Stimulated activated naive B cell treated with anti-CD40 and anti-IgM and Interleukin-4, amounts not matched to agents 10 μg/mL and 1 μg/mL and 100 μg/mL, for 72 hours (primary cell): ENCODE data around the gene DCT.

Source experiments
- ATAC-seq, 2 donors: fragments of 150-1000 bp; cut with Tn5 transposase; replicated peaks; 2 replicates each; pipeline ENCODE4 v1.10.0; 2021; ENCODE audit warnings: moderate library complexity in 1 of 2
- DNase-seq: peaks from one replicate; pipeline ENCODE4 v3.0.0; 2021
- H3K27ac Mint-ChIP-seq: one replicate; pipeline ENCODE4 v1.8.0; 2022; ENCODE audit warnings: mild to moderate bottlenecking, mixed read lengths
- H3K27me3 Mint-ChIP-seq, 2 donors: one replicate each; pipeline ENCODE4 v1.8.0; 2022; ENCODE audit warnings: mixed read lengths in 2 of 2
- H3K36me3 Mint-ChIP-seq, 2 donors: one replicate each; pipeline ENCODE4 v1.8.0; 2022; ENCODE audit warnings: mixed read lengths in 2 of 2, mild to moderate bottlenecking in 1 of 2
- H3K4me1 Mint-ChIP-seq, 2 donors: one replicate each; pipeline ENCODE4 v1.8.0; 2022; ENCODE audit warnings: mixed read lengths in 2 of 2, mild to moderate bottlenecking in 1 of 2
- H3K4me3 Mint-ChIP-seq, 2 donors: one replicate each; pipeline ENCODE4 v1.8.0; 2022; ENCODE audit warnings: mild to moderate bottlenecking in 2 of 2, mixed read lengths in 2 of 2, moderate library complexity in 1 of 2
- H3K9me3 Mint-ChIP-seq, 2 donors: one replicate each; pipeline ENCODE4 v1.8.0; 2022; ENCODE audit warnings: mixed read lengths in 2 of 2, mild to moderate bottlenecking in 1 of 2

DCT gene

GRCh38 chr13:94483970-94484369 lies 4.5 kb upstream of the DCT start:
- no peak for DNase-seq

DNA sequence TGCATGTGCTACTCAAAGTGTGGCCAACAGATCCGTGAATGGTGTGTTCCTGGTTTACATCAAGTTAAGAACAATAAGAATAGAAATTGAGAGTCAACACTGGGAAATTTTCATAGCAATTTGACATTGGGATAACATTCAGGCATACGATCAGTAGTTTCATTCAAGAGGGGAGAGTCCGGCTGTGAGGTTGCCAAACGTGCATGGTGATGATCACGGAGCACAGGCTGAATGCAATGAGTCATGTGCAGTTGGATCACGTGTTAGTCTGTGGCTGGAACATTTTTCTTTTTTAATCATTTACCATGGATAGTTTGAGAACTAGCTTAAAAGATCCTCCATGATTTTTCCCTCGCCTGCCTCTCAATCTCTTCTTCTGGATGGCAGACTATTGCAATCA lies 2.5 kb upstream of the DCT start:
- no peak overlapping the region for H3K27ac Mint-ChIP-seq
- H3K4me1 Mint-ChIP-seq: no peaks in the 10 kb centered on the region
- DNase-seq (no peak), ATAC-seq (no peak)
- no peaks in the 10 kb centered on the region for H3K36me3 Mint-ChIP-seq
- H3K27me3 Mint-ChIP-seq: peaks cover 6 to 15% of the 10 kb centered on the region in 2 donors
- no peaks in the 10 kb centered on the region for H3K9me3 Mint-ChIP-seq
- no peak overlapping the region for H3K4me3 Mint-ChIP-seq

More at GRCh38 chr13:94483970-94484369, 4.5 kb upstream of the DCT start:
- no peak overlapping the region for H3K4me3 Mint-ChIP-seq
- no peaks in the 10 kb centered on the region for H3K4me1 Mint-ChIP-seq
- no peak for ATAC-seq
- H3K27ac Mint-ChIP-seq: no peak overlapping the region
- peaks cover 6 to 14% of the 10 kb centered on the region in 2 donors for H3K27me3 Mint-ChIP-seq
- no peaks in the 10 kb centered on the region for H3K9me3 Mint-ChIP-seq
- no peaks in the 10 kb centered on the region for H3K36me3 Mint-ChIP-seq

- H3K27ac Mint-ChIP-seq: no peak overlapping the region
- DNase-seq (no peak), ATAC-seq (no peak)
- no peaks in the 10 kb centered on the region for H3K9me3 Mint-ChIP-seq
- no peaks in the 10 kb centered on the region for H3K36me3 Mint-ChIP-seq
- H3K27me3 Mint-ChIP-seq: peaks cover 5 to 13% of the 10 kb centered on the region in 2 donors
- no peaks in the 10 kb centered on the region for H3K4me1 Mint-ChIP-seq
- no peak overlapping the region for H3K4me3 Mint-ChIP-seq
These were observed 1.2 kb upstream of the DCT start for GRCh38 chr13:94480672-94481145.

DNA sequence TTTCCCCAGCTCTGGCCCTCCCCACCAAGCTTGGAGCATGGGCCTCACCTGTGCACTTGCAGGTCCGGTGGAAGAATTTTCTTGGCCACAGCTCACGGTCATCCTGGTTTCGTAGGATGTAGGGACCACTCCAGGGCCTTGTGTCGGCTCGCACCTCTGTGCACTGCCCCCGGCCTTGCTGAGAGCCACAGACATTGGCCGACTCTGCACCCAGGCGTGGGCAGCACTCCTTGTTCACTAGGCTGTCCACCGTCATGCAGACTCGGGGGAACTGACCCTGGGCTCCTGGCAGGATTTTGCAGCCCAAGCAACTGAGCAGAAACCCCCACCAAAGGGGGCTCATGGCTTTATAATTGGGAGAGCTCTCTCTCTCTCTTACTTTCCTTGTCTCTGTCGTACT lies 569 bp downstream of the DCT start:
- DNase-seq: no peak
- Mint-ChIP-seq H3K27me3 (peaks cover 0 to 4% of the 10 kb centered on the region in 2 donors), H3K27ac (no peak overlapping the region), H3K4me3 (no peak overlapping the region), H3K4me1 (no peaks in the 10 kb centered on the region), H3K9me3 (peaks cover 2 to 6% of the 10 kb centered on the region in 2 donors), H3K36me3 (no peaks in the 10 kb centered on the region)
- no peak for ATAC-seq

- Mint-ChIP-seq H3K27me3 (peaks cover 6 to 10% of the 10 kb centered on the region in 2 donors), H3K27ac (no peak overlapping the region), H3K4me3 (no peak overlapping the region), H3K9me3 (peaks cover 0 to 3% of the 10 kb centered on the region in 2 donors), H3K4me1 (no peaks in the 10 kb centered on the region), H3K36me3 (no peaks in the 10 kb centered on the region)
- no peak for ATAC-seq
- no peak for DNase-seq
These were observed 9.4 kb downstream of the DCT start for GRCh38 chr13:94470126-94470525.

DNA sequence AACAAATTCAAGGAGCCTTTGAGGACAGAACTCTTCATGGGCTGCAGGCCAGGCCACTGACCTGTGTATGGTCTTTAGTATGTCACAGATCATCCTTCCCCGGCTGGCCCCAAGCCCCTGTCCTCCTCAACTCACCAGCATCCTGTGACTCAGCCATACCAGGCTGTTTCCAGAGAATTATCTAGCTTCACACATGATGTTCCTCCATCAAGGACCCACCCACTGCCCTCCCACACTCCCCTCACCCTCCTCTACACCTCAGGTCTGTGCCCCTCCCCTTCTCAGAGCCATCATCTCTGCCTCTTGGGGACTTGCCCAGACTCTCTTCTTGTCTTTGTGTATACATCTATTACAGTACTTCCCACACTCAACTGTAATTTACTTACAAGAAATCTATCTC lies 14.7 kb downstream of the DCT start:
- Mint-ChIP-seq H3K36me3 (no peaks in the 10 kb centered on the region), H3K27ac (no peak overlapping the region), H3K4me3 (no peak overlapping the region), H3K27me3 (peaks cover 6 to 7% of the 10 kb centered on the region in 2 donors), H3K4me1 (no peaks in the 10 kb centered on the region), H3K9me3 (no peaks in the 10 kb centered on the region)
- DNase-seq: no peak
- ATAC-seq: peak; percentile 25 to 31

- H3K27ac Mint-ChIP-seq: no peak overlapping the region
- ATAC-seq (no peak), DNase-seq (no peak)
- H3K27me3 Mint-ChIP-seq: peaks cover 0 to 7% of the 10 kb centered on the region in 2 donors
- H3K4me1 Mint-ChIP-seq: no peaks in the 10 kb centered on the region
- H3K4me3 Mint-ChIP-seq: no peak overlapping the region
- no peaks in the 10 kb centered on the region for H3K9me3 Mint-ChIP-seq
- H3K36me3 Mint-ChIP-seq: no peaks in the 10 kb centered on the region
These were observed 16.8 kb downstream of the DCT start for GRCh38 chr13:94462670-94463069.

DNA sequence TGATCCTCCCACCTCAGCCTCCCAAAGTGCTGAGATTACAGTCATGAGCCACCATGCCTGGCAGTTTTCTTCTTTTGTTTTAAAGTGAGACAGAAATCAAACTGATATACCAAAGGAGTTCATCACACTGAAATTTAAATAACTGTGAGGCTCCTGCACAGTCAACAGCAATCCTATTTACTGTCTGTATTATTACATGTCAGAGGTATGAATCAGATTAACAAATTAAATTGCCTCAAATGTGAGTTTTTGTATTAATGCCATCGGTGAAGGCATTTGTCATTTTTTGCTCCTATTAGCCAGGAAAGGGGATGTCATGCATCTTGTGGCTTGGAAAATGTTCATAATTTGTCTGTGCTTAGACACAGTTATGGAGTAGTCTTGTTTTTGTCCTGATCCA lies 20.4 kb downstream of the DCT start:
- no peaks in the 10 kb centered on the region for H3K36me3 Mint-ChIP-seq
- DNase-seq: no peak
- peaks cover 0 to 4% of the 10 kb centered on the region in 2 donors for H3K27me3 Mint-ChIP-seq
- H3K4me1 Mint-ChIP-seq: no peaks in the 10 kb centered on the region
- no peaks in the 10 kb centered on the region for H3K9me3 Mint-ChIP-seq
- no peak for ATAC-seq
- H3K4me3 Mint-ChIP-seq: no peak overlapping the region
- no peak overlapping the region for H3K27ac Mint-ChIP-seq

DNA sequence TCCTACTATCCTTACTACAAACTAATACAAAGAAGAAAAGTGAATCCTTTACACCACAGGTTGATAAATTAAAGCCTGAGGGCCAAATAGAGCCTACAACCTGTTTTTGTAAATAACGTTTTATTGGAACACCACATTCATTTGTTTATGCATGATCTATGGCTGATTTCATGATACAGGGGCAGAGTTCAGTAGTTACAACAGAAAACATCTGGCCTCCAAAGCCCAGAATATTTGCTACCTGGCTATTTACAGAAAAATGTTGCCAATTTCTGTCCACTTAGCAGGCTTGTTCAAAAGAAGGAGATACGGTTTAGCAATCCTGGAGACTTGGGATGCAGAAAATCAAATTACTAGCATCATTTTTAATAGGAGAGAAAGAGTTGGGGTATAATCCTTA lies 24.1 kb downstream of the DCT start:
- no peak overlapping the region for H3K27ac Mint-ChIP-seq
- ATAC-seq: no peak
- no peaks in the 10 kb centered on the region for H3K27me3 Mint-ChIP-seq
- no peaks in the 10 kb centered on the region for H3K36me3 Mint-ChIP-seq
- no peaks in the 10 kb centered on the region for H3K9me3 Mint-ChIP-seq
- H3K4me1 Mint-ChIP-seq: no peaks in the 10 kb centered on the region
- no peak overlapping the region for H3K4me3 Mint-ChIP-seq
- no peak for DNase-seq

DNA sequence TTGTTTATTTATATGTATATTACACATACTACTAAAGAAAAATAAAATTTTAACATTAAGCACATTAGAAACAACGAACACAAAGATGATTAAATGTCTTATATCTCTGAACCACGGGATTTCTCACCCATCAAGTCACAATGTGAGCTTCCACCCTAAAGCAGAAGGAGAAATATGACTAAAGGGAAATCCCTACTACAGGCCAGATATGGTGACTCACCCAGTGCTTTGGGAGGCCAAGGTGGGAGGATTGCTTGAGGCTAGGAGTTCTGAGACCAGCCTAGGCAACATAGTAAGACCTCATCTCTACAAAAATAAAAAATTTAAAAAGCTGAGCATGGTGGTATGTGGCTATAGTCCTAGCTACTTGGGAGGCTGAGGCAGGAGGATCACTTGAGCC lies 24.6 kb downstream of the DCT start:
- no peaks in the 10 kb centered on the region for H3K4me1 Mint-ChIP-seq
- DNase-seq (no peak), ATAC-seq (peak; percentile 33 to 54)
- H3K36me3 Mint-ChIP-seq: no peaks in the 10 kb centered on the region
- no peak overlapping the region for H3K4me3 Mint-ChIP-seq
- H3K9me3 Mint-ChIP-seq: no peaks in the 10 kb centered on the region
- no peak overlapping the region for H3K27ac Mint-ChIP-seq
- no peaks in the 10 kb centered on the region for H3K27me3 Mint-ChIP-seq

GRCh38 chr13:94454334-94454733 lies 25.1 kb downstream of the DCT start:
- no peaks in the 10 kb centered on the region for H3K27me3 Mint-ChIP-seq
- H3K36me3 Mint-ChIP-seq: no peaks in the 10 kb centered on the region
- H3K4me1 Mint-ChIP-seq: no peaks in the 10 kb centered on the region
- ATAC-seq (no peak), DNase-seq (no peak)
- no peaks in the 10 kb centered on the region for H3K9me3 Mint-ChIP-seq
- H3K27ac Mint-ChIP-seq: no peak overlapping the region
- no peak overlapping the region for H3K4me3 Mint-ChIP-seq

DNA sequence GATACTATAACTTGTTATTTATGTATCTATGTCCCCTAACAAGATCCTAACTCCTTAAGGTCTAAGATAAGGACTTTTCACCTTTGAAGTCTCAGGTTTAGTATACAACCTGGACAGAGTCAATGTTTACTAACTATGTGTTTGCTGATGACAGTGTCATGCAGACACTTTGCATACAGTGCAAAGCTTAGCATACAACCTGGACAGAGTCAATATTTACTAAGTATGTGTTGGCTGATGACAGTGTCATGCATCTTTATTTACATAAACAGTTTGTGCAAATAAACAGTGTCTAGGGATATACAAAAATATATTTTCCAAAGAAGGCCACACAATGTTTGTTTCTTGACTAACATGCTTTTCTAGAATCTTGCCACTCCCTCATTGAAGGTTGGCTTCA lies 34.7 kb downstream of the DCT start:
- Mint-ChIP-seq H3K27me3 (peaks cover 6 to 8% of the 10 kb centered on the region in 2 donors), H3K27ac (no peak overlapping the region), H3K4me1 (no peaks in the 10 kb centered on the region), H3K36me3 (no peaks in the 10 kb centered on the region), H3K9me3 (no peaks in the 10 kb centered on the region), H3K4me3 (no peak overlapping the region)
- ATAC-seq (no peak), DNase-seq (no peak)

GRCh38 chr13:94435604-94436226 lies 43.8 kb downstream of the DCT start:
- Mint-ChIP-seq H3K27ac (no peak overlapping the region), H3K9me3 (no peaks in the 10 kb centered on the region), H3K27me3 (peaks cover 0 to under 1% of the 10 kb centered on the region in 2 donors), H3K4me3 (no peak overlapping the region), H3K4me1 (peaks cover 13 to 22% of the 10 kb centered on the region in 2 donors), H3K36me3 (no peaks in the 10 kb centered on the region)
- ATAC-seq (peak; percentile 24 to 36), DNase-seq (no peak)

- ATAC-seq: peak; percentile 98 to 99
- DNase-seq: peak; percentile 49
- peaks cover 13 to 22% of the 10 kb centered on the region in 2 donors for H3K4me1 Mint-ChIP-seq
- H3K9me3 Mint-ChIP-seq: no peaks in the 10 kb centered on the region
- H3K27ac Mint-ChIP-seq: peak overlapping the region; percentile 42
- no peaks in the 10 kb centered on the region for H3K27me3 Mint-ChIP-seq
- peak overlapping the region in 1 of 2 donors; percentile 11 for H3K4me3 Mint-ChIP-seq
- H3K36me3 Mint-ChIP-seq: no peaks in the 10 kb centered on the region
These were observed 46.2 kb downstream of the DCT start for GRCh38 chr13:94433055-94433961.

- Mint-ChIP-seq H3K4me3 (no peak overlapping the region), H3K27ac (no peak overlapping the region), H3K36me3 (no peaks in the 10 kb centered on the region), H3K27me3 (no peaks in the 10 kb centered on the region), H3K4me1 (peaks cover 13 to 22% of the 10 kb centered on the region in 2 donors), H3K9me3 (no peaks in the 10 kb centered on the region)
- no peak for ATAC-seq
- DNase-seq: no peak
These were observed 47.5 kb downstream of the DCT start for GRCh38 chr13:94431987-94432386.
